Neural cell (in vitro differentiated cells): ENCODE measurements around the gene UCK2. TPM values are rescaled to one million over a fixed set of nuclear protein-coding genes. Genes with fewer than 3 reads are reported as not detected.

Experiments used
- H2AFZ ChIP-seq: fragments of 200-600, 300-800 bp; sonication (generic), shearing (Covaris generic); 2 replicates; pipeline ENCODE4 v1.6.0; 2014; ENCODE audit warnings: low read depth, mild to moderate bottlenecking, antibody characterized with exemption, low read length, moderate library complexity
- H3F3A ChIP-seq: fragments of 200-600 bp; shearing (Covaris generic); 2 replicates; pipeline ENCODE4 v1.6.1; 2016; ENCODE audit warnings: mild to moderate bottlenecking, moderate library complexity, mixed read lengths, antibody characterized with exemption, low read length; ENCODE audit not compliant: insufficient read depth, poor library complexity, severe bottlenecking
- H3K27ac ChIP-seq: fragments of 200-600, 300-800 bp; sonication (generic), shearing (Covaris generic); 2 replicates; pipeline ENCODE4 v1.5.1; 2014; ENCODE audit warnings: mild to moderate bottlenecking, low read length, moderate library complexity
- H3K27me3 ChIP-seq: fragments of 300-800, 200-600 bp; sonication (generic), shearing (Covaris generic); 2 replicates; pipeline ENCODE4 v1.6.0; 2014; ENCODE audit warnings: mild to moderate bottlenecking, low read depth, low read length, moderate library complexity; ENCODE audit not compliant: insufficient read depth
- H3K36me3 ChIP-seq: fragments of 300-800, 200-600 bp; sonication (generic), shearing (Covaris generic); 2 replicates; pipeline ENCODE4 v1.5.1; 2014; ENCODE audit warnings: mild to moderate bottlenecking, antibody characterized with exemption, low read length, moderate library complexity; ENCODE audit not compliant: insufficient read depth
- H3K4me2 ChIP-seq: fragments of 300-800, 200-600 bp; sonication (generic), shearing (Covaris generic); 2 replicates; pipeline ENCODE4 v1.6.0; 2014; ENCODE audit warnings: mild to moderate bottlenecking, low read length
- H3K4me3 ChIP-seq: fragments of 300-800, 200-600 bp; sonication (generic), shearing (Covaris generic); 2 replicates; pipeline ENCODE4 v1.5.1; 2014; ENCODE audit warnings: mild to moderate bottlenecking, low read length, moderate library complexity
- H3K79me2 ChIP-seq: fragments of 200-600 bp; shearing (Covaris generic); replicated peaks from 2 replicates; pipeline ENCODE4 v1.6.0; 2014; ENCODE audit warnings: mild to moderate bottlenecking, low read length, moderate library complexity; ENCODE audit not compliant: insufficient read depth
- H3K9ac ChIP-seq: fragments of 300-800, 200-600 bp; sonication (generic), shearing (Covaris generic); 2 replicates; pipeline ENCODE4 v1.6.1; 2016; ENCODE audit warnings: mild to moderate bottlenecking, low read length, mixed read lengths
- H3K9me2 ChIP-seq: fragments of 200-600 bp; shearing (Covaris generic); 2 replicates; pipeline ENCODE4 v1.6.1; 2016; ENCODE audit warnings: mild to moderate bottlenecking, low read length, mixed read lengths; ENCODE audit not compliant: insufficient read depth
- H3K9me3 ChIP-seq: fragments of 200-600, 300-800 bp; sonication (generic), shearing (Covaris generic); 2 replicates; pipeline ENCODE4 v1.6.1; 2016; ENCODE audit warnings: mild to moderate bottlenecking, mixed run types, low read length, moderate library complexity, mixed read lengths
- H4K20me1 ChIP-seq: fragments of 200-600 bp; shearing (Covaris generic); 2 replicates; pipeline ENCODE4 v1.6.1; 2016; ENCODE audit warnings: mild to moderate bottlenecking, mixed run types; ENCODE audit not compliant: insufficient read depth
- CTCF ChIP-seq: fragments of 450-650 bp; IDR thresholded peaks from 2 replicates; pipeline ENCODE4 v1.5.1; 2014; ENCODE audit warnings: antibody characterized with exemption, mild to moderate bottlenecking, moderate library complexity; ENCODE audit not compliant: poor library complexity, severe bottlenecking
- EZH2 ChIP-seq: fragments of 200-600, 300-800 bp; shearing (Covaris generic), sonication (generic); IDR thresholded peaks from 2 replicates; pipeline ENCODE4 v1.6.1; 2014; ENCODE audit warnings: antibody characterized with exemption, low read length, borderline replicate concordance, mild to moderate bottlenecking; ENCODE audit not compliant: insufficient read depth, poor library complexity, severe bottlenecking
- MXI1 ChIP-seq: fragments of 450-650 bp; conservative IDR thresholded peaks from 2 replicates; pipeline ENCODE4 v1.6.1; 2014; ENCODE audit warnings: antibody characterized with exemption, mild to moderate bottlenecking; ENCODE audit not compliant: poor library complexity, severe bottlenecking
- POLR2AphosphoS5 ChIP-seq: IDR thresholded peaks from 2 replicates; pipeline ENCODE4 v1.6.1; 2012
- RAD21 ChIP-seq: fragments of 450-650 bp; conservative IDR thresholded peaks from 2 replicates; pipeline ENCODE4 v1.6.1; 2014; ENCODE audit warnings: antibody characterized with exemption, mild to moderate bottlenecking, moderate library complexity
- REST ChIP-seq: IDR thresholded peaks from 2 replicates; pipeline ENCODE4 v1.6.1; 2012; ENCODE audit warnings: borderline replicate concordance
- SMC3 ChIP-seq: fragments of 450-650 bp; conservative IDR thresholded peaks from 2 replicates; pipeline ENCODE4 v1.6.1; 2014; ENCODE audit warnings: antibody characterized with exemption, mild to moderate bottlenecking, moderate library complexity; ENCODE audit not compliant: poor library complexity
- TAF1 ChIP-seq: IDR thresholded peaks from 2 replicates; pipeline ENCODE4 v1.6.1; 2012; ENCODE audit warnings: low read depth
- polyA plus RNA-seq: library from polyadenylated mRNA; depleted of rRNA; stranded (reverse); fragments of >200 nt; gene quantifications from 2 replicates; pipeline ENCODE4 v1.2.3, GENCODE V29; 2014

Gene UCK2
- polyA plus RNA-seq, 1 donor from 2014 or later = 36.0 TPM

- H3K36me3 ChIP-seq = no peaks in the 10 kb centered on the region
- no peak overlapping the region for H3K4me2 ChIP-seq
These were observed 79.9 kb downstream of the UCK2 start for GRCh38 chr1:165907256-165907857.

GRCh38 chr1:165910764-165911421, 83.5 kb downstream of the UCK2 start:
- H4K20me1 ChIP-seq = no peaks in the 10 kb centered on the region
- no peak for TF ChIP-seq REST
- TF ChIP-seq TAF1 = no peak
- no peak for TF ChIP-seq POLR2AphosphoS5
- no peak for TF ChIP-seq RAD21
- TF ChIP-seq CTCF = no peak
- H3F3A ChIP-seq = no peaks in the 10 kb centered on the region
- H3K9me3 ChIP-seq = no peaks in the 10 kb centered on the region
- no peaks in the 10 kb centered on the region for H3K27me3 ChIP-seq
- no peak overlapping the region for H3K4me3 ChIP-seq
- no peak overlapping the region for H3K9ac ChIP-seq
- H3K27ac ChIP-seq = no peak overlapping the region
- H3K9me2 ChIP-seq = no peaks in the 10 kb centered on the region
- H2AFZ ChIP-seq = no peak overlapping the region
- no peaks in the 10 kb centered on the region for H3K79me2 ChIP-seq
- H3K36me3 ChIP-seq = no peaks in the 10 kb centered on the region
- no peak overlapping the region for H3K4me2 ChIP-seq

More at GRCh38 chr1:165907256-165907857, 79.9 kb downstream of the UCK2 start:
- no peaks in the 10 kb centered on the region for H3K79me2 ChIP-seq
- TF ChIP-seq SMC3 (no peak), MXI1 (no peak), POLR2AphosphoS5 (no peak), TAF1 (no peak), RAD21 (no peak), EZH2 (no peak), CTCF (no peak), REST (no peak)
- no peaks in the 10 kb centered on the region for H3K27me3 ChIP-seq
- H3K27ac ChIP-seq = no peak overlapping the region
- H3K9me2 ChIP-seq = no peaks in the 10 kb centered on the region
- no peak overlapping the region for H2AFZ ChIP-seq
- H3K9ac ChIP-seq = no peak overlapping the region
- no peaks in the 10 kb centered on the region for H4K20me1 ChIP-seq
- no peaks in the 10 kb centered on the region for H3F3A ChIP-seq
- H3K4me3 ChIP-seq = no peak overlapping the region
- no peaks in the 10 kb centered on the region for H3K9me3 ChIP-seq
